GM20431 (cell line): ENCODE measurements around the gene ABLIM2.

Experiments
- in situ Hi-C: fragments of 300-500 bp; cut with MseI, MboI; formaldehyde crosslinking; loops from one replicate; pipeline ENCODE4 v1.15.0; 2020; ENCODE audit warnings: low sequenced_read_pairs; ENCODE audit not compliant: unreplicated experiment

The ABLIM2 gene

DNA sequence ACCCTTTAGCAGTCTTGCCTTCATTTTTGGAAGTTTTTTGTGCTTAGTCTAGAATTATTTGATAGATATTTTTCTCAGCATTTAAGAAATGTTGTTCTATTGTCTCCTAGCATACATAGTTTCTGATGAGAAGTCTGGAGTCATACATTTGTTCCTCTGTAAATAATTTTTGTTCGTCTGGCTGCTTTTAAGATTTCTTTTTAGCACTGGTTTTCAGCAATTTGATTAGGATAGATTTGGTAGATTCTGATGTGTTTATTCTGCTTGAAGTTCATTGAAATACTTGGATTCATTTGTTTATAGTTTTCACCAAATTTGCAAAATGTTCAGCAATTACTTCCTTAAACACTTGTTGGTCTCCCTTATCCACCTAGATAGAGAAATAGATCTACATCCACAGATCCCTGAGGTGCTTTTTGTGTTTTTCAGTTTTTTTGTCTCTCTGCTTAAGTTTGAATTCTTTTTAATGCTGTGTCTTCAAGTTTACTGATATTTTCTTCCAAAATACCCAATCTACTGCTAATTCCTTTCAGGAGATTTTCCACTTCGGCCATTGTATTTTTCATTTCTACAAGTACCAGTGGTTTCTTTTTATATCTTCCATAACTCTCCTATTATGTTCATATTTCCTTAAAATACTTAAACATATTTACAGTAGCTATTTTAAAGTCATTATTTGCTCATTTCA lies 64.9 kb downstream of the ABLIM2 start:
- in situ Hi-C loops, result no loop called here

DNA sequence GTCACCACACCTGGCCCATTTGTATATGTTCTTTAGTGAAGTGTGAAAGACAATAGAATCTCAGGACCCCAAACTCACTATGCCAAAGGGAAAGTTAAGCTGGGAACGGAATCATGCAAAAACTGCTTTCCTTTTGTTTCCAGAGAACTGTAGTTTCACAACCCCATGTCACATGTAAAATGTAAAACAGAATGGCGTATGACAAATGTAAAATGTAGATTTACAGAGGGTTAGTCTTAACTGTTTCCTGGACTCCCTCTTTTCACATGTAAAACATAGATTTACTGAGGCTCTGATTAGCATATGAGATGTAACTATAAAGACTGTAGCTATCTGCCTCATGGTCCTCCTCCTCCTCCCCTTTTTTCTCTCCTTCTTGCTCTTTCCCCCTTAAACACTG lies 66.3 kb downstream of the ABLIM2 start:
- in situ Hi-C loops, result no loop called here

DNA sequence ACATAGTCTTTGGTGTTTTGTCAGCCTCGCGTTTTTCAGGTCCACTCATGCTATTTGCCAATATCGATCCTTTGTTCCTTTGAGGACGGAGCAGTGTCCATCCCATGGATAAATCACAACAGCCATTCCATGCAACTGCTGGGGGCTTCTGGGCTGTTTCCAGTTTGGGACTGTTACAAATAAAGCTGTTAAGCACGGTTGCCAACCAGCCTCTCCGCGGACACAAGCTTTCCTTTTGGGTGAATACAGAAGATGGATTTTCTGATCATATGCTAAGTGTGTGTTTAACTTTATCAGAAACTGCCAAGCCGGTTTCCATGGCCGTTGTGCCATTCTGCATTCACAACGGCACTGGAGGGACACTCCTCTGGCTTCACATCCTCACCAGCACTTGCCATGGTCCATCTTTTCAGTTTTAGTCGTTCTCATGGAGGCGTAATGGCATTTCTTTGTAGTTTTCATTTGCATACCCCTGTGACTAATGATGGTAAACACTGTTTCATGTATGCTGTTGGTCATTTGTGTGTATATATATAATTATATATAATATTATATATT lies 67.8 kb downstream of the ABLIM2 start:
- in situ Hi-C loops, result no loop called here

DNA sequence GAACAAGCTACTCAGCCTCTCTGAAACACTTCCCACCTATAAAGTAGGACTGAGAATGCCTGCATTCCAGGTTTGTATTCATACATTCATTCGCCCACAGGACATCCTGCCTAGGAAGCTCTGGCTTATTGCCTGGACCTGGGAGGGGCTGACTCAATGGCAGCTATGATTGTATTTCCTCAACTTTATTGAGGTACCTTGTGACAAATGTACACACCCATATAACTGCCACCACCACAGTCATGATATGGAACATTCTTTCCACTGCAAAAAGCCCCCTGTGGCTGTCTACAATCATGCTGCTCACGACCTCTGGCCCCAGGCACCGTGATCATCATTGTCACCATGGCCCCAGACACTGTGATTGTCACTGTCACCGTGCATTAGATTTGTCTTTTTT lies 68.3 kb downstream of the ABLIM2 start:
- in situ Hi-C loops, result no loop called here

DNA sequence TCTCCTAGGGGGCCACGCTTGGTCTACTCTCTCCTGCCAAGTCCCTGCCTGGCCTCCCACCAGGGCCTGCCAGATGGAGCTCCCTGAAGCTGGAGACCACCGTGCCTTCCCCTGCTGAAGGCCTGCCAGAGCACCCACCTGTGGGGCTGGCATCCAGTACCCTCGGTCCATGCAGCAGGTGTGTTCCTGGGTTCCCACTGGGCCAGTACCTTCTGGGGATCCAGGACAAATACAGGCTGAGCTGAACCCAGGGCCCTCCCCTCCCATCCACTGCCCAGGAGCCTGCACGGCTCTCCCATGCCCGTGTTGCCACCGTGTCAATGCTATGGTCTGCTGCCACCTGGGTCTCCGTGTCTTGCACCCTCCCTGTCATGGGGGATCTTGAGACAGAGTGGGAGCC lies 68.8 kb downstream of the ABLIM2 start:
- in situ Hi-C loops, result no loop called here

DNA sequence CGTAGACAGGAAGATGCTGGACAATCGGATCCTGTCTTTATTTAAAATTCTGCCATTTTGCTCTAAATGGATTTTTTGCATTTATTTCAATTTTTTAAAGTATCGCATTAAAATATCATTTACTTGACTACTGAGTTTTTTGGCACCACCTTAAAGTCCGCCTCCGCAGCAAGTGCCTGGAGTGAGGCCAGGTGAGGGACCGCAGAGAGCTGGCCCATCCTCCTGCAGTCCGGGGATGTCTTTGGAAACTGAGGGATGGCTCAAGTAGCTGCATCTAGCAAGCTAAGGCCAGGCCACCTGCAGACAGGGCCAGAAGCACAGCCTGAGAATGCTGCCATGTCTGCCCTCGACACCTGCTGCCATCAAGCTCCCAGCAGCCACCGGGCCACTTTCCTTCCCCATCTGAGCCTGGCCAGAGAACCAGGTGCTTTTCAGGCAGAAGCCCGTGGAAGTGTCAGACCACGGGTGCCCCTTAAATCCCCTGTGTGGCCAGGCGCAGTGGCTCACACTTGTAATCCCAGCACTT lies 69.6 kb downstream of the ABLIM2 start:
- in situ Hi-C loops, result no loop called here

DNA sequence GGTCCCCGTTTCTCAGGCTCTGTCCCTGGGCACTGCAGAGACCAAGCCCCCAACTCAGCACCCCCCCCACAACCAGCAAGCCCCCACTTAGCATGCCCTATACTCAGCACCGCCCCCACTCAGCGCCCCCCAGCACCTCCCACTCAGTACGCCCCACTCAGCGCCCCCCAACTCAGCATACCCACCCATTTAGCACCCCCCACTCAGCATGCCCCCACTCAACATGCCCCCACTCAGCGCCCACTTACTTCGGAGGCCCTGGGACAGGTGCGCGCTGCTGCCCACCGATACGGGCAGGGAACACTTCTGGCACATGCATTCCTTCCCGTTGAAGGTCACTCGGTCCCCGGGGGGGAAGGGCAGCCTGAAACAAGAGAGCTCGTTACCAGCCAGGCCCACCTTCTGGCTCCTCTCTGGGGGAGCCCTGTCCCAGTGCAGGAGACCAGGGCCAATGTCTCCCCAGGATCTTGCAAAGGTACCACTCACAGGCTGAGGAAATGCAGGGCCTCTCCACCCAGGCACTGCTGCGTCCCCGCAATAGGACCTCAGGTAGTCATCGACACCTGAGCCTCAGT lies 70.6 kb downstream of the ABLIM2 start:
- in situ Hi-C loops, result no loop called here

DNA sequence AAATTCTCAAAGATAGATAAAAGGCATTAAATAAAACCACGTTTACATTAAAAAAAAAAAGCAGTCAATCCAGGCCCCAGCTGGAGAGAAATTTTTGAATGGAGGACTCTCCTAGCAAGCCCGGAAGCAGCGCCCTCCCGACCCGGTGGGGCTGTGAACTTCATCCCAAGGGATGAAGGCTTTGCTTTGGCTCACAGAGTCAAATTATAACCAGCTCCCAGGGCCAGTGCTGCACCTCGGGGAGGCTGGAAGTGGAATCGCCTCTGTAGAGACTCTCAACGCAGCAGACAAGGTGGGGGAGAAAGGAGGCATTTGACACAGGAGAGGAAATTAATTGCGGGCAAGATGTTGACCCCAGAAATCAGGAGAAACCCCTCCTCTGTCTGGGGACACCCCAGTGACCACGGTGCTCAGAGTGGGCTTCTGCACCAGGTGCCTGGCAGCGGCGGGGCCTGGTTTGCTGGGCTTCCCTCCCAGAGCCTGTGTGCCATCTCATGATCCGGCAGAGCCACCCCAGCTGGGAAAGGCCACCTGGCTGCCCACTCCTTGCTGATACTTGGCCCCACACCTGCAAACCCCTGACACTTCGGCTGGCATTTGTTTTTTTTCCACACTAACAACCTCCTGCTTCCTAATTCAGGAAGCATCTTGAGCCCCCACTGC lies 71.7 kb downstream of the ABLIM2 start:
- in situ Hi-C loops, result no loop called here

DNA sequence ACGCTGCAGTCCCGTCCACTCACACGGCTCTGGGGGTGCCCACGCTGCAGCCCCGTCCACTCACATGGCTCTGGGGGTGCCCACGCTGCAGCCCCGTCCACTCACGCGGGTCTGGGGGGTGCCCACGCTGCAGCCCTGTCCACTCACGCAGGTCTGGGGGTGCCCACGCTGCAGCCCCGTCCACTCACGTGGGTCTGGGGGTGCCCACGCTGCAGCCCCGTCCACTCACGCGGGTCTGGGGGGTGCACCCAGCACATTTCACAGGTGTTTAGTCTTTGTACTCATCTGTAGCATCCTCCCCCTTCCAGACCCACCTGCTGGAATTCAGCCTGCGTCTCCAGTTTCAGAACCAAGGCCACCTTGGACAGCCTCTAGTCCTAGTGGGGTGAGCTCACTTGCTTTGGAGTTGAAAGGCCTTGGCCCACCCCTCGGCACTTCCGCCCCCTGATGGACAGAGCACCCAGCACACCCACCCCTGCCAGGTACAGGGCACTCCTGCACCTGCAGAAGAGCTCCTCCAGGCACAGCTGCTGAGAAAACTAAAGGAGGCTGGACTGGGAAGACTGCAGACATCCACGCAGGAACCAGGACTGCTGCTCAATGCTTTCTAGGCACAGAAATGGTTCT lies 73.0 kb downstream of the ABLIM2 start:
- in situ Hi-C loops, result no loop called here

DNA sequence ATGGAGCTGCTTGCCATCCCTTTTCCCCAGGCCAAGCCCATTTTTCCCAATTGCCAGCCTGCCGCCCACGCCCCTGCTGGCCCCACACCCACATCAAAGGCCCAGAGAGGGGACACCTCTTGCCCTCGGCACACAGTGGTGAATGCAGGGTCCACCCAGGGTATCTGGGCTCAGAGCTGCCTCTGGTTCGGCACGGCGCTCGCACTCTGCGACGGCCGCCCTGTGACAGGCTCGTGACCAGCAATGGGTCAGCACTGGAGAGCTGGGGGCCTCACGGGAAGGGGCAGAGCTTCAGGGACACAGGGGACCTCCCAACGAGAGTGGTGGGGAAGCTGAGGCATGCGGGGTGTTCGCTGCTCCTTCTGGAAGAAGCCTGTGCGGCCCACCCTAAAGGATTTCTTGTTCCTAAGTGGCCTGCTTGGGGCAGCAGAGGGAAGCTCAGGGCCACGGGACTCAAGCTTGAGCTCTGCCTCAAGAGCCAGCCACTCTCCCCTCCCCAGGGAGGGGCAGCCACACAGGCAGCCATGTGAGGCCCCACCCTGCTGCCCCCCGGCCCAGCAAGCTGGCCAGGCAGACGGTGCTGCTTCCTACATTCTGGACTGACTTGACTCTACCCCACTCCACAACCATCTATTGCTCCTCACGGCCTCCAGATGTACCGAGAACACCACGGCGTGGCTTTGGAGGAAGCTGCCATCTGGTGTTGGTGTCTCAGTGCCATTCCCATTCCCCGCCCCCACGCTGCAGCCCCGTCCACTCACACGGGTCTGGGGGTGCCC lies 73.7 kb downstream of the ABLIM2 start:
- in situ Hi-C loops, result no loop called here

DNA sequence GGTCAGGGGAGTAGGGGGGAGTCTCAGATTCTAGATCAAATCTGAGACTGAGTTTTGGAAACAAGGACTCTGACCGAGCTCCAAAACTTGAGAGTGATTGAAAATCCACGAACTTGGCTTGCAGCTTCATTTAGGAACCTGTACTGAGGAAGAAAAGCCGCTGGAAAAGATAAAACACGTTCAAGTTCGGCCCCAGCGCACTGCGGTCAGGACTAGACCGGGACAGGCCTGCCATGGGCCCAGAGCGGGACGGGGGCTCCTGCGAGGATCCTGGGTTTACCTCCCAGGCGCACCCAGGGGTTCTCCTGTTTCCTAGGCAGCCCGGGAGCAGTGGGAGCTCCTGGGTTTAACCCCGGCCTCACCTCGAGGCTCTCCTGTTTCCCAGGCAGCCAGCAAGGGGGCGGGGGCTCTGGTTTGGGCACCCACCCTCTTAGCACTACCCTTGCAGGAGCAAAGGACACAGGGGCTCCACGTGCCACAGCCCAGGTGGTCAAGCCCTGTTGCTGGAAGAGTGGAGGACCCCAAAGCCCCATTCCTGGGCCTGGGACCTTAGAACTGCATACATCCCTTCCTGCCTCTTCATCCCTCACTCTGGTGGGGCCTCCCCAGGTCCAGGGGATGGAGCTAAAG lies 74.5 kb downstream of the ABLIM2 start:
- in situ Hi-C loops, result no loop called here

DNA sequence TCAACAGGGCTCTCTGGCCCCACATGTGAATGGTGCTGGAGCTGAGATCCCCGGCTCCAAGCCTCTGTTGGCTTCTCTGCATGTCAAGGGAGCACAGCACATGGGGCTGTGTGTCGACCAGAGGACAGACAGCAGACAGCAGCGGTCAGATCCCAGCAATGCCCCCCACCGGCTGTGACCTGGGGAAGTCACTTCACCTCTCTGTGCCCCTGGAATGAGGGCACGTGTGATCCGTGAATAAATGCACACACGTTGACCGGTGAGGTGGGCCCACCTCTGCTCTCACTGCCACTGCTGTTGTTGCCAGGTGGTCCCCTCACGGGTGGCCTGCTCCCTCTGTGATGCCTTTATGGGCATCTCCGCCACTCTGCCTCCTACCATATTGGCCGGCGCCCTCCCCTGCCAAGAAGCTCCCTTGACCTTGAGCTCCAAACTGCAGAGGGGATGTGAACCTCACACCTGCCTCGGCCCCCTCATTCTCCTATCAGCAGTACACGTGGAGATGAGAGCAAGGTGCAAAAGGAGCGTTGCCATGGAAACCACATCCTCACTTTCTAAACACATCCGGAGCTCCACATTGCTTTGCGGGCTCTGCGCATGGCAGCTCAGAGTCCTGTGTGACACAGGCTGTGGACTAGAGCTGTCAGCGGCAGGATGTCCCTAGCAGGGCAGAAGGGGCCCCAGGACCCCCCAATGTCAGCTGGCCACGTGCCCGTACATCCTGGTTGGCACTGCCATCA lies 75.4 kb downstream of the ABLIM2 start:
- in situ Hi-C loops, result no loop called here

DNA sequence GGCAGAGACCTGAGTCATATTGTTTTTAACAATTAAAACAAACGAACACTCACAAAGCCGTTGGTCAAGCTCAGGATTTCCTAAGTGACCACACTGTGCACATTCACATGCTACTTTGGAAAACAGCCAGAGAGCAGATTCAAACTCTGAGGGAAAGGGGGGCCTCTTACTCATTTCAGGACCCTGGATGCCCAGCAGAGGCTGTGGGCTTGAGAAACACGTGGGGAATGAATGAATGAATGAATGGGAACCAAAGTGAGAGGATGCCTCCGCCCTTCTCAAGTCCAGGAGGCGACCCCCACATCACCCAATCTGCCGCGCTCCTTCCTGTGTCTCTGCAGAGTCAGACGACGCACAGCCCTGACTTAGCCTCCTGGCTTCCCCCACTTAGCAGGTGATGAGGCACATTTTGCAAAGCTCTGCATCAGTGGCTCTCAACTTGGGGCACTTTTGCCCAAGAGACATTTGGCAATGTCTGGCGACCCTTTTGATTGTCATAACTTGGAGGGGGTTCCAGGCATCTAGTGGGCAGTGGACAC lies 76.0 kb downstream of the ABLIM2 start:
- in situ Hi-C loops, result no loop called here

DNA sequence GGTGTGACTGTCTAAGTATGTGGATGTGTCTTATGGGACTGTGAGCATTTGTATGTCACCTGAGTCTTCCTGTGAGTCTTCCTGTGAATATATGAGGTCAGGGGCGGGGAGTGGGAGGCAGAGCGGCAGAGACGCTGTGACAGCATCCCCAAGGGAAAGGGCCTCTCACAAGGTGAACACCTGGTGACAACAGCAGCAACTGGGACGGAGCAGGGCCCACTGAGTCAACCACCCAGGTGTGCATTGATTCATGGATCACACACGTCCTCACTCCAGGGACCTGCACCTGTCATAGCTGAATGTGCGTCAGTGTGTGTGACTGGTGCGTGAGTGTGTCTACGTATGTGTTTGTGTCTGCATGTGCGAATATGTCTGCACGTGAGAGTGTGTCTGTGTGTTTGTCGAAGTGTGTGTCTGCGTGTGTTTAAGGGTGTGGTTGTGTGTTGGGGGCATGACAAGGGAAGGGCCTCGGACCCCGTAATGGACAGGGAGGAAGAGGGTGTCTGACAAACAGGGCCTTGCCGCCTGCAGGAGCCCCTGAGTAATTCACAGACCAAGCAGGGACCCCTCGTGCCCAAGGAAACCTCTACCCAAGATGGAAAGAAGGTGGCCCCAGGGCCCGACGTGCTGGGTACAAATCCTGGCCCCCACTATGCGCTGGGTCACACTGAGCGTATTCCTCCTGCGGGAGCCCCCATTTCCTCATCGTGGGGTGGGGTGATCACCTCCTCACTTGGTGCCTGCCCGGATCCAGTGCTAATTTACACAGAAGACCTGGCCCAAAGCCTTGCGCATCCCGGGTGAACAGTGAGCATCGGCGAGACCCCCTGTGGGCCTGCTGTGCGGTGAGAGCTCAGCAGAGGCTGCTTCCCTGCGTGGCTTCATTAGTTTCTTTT lies 76.7 kb downstream of the ABLIM2 start:
- in situ Hi-C loops, result no loop called here

DNA sequence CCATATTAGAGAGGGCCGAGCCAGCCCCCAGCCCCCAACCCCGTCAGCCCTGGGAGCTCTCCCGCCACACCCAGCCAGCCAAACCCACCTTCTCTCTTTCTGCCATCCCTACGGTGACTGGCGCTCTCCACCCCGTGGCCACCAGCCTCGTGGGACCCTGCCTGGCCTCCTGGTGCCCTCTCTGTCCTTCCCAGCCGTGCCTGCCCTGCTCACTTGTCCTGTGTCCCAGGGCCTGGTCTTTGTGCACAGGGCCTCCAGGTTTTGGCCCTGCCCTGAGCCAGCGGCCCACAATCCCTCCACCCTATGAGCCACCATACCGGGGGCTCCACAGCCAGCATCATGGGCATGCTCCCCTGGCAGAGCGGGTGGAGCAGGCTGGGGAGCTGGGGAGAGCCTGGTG lies 77.4 kb downstream of the ABLIM2 start:
- in situ Hi-C loops, result no loop called here

DNA sequence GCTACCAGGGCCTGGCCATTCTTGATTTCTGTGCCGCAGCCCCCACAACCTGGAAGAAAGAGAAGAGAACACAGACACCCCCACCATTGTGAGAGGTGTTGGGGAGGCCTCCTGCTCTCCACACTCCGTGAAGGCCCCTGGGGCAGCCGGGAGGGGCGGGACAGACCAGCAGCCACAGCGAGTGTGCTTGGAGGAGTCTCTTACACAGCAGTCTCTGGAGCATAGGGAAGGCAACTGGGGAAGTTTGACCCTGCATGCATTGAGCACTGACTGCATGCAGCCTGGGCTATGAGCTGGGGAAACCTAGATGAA lies 77.9 kb downstream of the ABLIM2 start:
- in situ Hi-C loops, result no loop called here

DNA sequence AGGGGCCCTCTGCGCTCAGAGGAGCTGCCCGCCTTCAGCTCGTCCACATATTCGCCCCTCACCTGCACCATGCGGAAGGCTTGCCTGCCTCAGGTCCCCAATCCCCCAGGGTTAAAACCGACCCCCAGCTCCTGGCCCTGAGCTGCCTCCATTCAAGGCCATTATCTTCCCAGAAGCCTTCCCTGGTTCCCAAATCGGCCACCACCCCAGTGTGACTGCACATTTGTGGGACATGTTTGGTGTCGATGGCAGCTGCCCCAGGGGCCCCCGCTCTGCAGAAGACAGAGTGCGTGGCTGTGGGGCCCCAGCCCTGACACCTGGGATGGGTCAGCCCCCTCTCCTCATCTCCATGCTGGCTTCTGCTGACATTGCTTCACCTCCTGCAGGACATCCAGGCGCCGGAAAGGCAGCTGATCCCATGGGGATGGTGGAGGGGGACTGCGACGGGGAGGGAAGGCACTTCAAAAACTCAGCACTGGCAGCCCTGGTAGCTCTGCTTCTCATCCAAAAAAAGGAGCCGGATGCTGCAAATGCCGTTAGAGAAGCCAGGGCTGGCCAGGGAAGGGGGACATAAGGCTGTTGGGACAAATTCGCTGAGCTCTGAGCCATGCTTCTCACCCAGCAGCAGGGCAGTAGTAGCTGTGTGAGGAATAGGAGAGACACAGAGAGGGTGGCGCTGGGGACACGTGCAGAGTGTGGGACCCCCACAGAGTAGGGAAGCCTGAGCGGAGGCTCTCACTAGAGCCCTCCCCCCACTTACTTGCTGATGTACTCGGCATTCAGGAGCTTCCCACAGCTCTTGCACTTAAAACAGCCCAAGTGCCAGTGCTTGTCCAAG lies 78.5 kb downstream of the ABLIM2 start:
- in situ Hi-C loops, result no loop called here
